ENCODE results near the gene MYO16.

Gene MYO16

DNA sequence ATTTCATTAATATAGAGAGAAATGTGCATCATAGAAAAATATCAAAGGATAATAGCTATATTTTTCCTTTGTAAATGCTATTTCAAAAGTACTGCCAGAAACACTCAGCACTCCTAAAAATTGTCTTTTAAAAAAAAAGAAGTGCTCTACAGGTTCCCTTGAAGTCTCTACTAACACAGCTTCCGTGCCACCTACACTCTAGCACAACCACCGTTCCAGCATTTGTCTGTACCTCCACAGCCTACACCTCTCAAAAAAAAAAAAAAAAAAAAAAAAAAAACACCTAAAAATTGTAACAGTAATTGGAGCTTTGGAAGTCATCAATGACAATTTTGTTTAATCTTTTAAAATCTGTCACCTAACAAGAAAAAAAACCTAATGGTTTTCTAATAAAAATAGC is 485.6 kb downstream of the MYO16 start:
- no peak for DNase-seq (ENCODE audit: low read depth in 2 of 2, low spot score in 1 of 2)

- no peak for DNase-seq (ENCODE audit: low read depth in 2 of 2, low spot score in 1 of 2)
These were observed 489.1 kb downstream of the MYO16 start for GRCh38 chr13:109118521-109118920.

DNA sequence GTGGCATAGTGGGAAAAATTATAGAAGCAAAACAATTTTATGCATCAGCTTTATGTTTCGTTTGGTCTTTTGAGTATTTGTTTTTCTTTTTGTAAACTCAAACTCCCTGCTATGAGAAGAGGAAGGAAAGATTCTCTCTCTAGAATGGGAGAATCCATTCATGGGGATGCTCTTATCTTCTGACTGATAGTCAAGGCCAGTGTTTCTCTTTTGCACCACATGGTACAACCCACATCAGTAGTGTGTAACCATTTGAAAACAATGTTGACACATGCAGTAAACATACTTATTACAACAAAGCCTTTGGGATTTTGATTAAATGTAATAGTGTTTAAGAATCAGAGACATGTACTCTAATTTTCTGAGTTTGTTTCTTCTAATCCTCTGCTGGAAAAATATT is 490.5 kb downstream of the MYO16 start:
- DNase-seq (ENCODE audit: low read depth in 2 of 2, low spot score in 1 of 2): no peak

GRCh38 chr13:109121826-109122225 is 492.4 kb downstream of the MYO16 start:
- DNase-seq (ENCODE audit: low read depth in 2 of 2, low spot score in 1 of 2): no peak

DNA sequence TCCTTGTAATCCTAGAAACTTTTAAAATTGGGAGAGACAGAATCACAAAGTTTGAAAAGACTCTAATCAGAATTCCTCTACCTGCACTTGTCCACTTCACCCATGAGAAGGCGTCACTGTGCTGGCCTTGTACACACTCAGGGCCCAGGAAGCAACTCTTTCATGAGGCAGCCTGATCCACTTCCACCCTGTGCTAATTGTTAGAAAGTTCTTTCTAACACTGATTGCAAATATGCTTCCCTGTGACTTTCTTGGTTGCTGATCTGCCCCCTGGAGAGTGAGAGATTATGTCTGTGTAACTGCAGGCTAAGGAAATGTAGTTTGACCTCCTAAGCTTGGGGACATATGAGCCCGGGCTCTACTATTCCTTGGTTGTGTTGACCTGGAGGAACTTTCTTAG is 494.6 kb downstream of the MYO16 start:
- DNase-seq (ENCODE audit: low read depth in 2 of 2, low spot score in 1 of 2): no peak

GRCh38 chr13:109126178-109126577 is 496.8 kb downstream of the MYO16 start:
- DNase-seq (ENCODE audit: low read depth in 2 of 2, low spot score in 1 of 2): no peak

DNA sequence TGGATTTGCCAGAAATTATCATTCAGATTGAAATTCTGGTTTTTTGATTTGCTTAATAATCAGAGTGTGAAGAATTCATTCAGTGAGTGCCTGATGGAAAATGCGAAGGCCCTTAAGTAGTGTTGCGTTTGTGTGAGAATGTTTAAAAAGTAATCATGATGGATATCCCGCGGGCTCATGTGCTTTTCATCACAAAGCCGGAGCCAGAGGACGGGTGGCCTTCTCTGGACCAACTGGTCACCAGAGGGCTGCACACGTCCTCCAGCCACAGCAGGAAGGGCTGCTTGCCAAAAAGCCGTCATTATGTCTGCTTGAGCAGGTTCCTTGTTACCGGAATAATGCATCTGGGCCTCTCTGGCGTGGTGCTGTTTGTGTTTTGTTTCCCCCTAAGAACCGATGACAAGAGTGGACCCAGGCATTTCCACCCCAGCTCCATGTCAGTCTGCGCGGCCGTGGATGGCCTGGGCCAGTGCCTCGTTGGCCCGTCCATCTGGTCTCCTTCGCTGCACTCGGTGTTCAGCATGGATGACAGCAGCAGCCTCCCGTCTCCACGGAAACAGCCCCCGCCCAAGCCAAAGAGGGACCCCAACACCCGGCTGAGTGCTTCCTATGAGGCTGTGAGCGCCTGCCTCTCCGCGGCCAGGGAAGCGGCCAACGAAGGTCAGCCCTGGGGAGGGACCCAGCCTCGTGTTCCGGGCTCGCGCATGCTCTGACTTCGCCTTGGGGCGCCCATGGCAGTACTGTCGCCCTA is 497.7 kb downstream of the MYO16 start:
- DNase-seq (ENCODE audit: low read depth in 2 of 2, low spot score in 1 of 2): no peak

GRCh38 chr13:109128121-109128520 is 498.7 kb downstream of the MYO16 start:
- no peak for DNase-seq (ENCODE audit: low read depth in 2 of 2, low spot score in 1 of 2)

GRCh38 chr13:109130093-109130835 is 500.9 kb downstream of the MYO16 start:
- DNase-seq (ENCODE audit: low read depth in 2 of 2, low spot score in 1 of 2): no peak

DNA sequence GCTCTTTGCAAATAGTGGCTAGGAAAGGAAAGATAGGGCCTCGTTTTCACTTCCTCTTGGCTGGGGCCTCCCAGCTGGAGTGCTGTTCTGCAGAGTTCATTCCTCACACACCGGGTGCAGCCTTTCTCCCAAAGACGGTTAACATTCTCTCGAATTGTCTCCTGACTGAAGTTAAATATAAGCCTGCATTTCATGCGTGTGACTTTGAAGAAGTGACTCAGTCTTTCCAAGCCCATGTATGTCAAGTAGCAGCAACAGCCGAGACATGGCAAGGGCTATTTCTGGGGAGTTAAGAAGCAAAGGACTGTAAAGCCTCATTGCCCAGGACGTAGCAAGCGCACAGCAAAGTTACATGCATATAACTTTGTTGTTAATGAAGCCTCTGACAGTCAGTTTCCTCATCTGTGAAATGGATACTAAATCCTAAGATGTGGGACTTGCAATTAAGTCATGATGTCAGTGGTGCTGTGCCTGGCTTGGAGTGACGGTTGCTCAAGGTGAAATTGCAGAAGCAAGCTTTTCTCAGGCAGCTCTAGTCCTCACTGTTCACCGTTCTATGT is 502.4 kb downstream of the MYO16 start:
- DNase-seq (ENCODE audit: low read depth in 2 of 2, low spot score in 1 of 2): no peak

DNA sequence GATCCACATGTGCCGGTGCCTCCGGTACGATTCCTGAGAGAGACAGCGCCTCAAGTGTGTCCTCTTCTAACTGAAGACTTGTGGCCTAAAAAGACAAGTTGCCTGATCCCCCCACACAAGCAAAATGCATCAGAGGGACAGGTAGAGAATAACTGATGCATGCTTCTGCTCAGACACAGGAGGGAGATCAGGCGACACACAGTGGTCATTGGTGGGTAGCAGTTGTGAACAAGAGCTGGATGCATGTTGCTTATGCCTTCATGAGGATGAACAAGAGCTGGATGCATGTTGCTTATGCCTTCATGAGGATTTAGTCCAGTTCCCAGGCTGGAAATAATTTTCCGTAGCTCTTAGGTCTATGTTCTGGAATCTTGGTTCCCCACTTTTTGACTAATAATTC is 505.6 kb downstream of the MYO16 start:
- no peak for DNase-seq (ENCODE audit: low read depth in 2 of 2, low spot score in 1 of 2)

GRCh38 chr13:109136873-109137272 is 507.5 kb downstream of the MYO16 start:
- no peak for DNase-seq (ENCODE audit: low read depth in 2 of 2, low spot score in 1 of 2)

DNA sequence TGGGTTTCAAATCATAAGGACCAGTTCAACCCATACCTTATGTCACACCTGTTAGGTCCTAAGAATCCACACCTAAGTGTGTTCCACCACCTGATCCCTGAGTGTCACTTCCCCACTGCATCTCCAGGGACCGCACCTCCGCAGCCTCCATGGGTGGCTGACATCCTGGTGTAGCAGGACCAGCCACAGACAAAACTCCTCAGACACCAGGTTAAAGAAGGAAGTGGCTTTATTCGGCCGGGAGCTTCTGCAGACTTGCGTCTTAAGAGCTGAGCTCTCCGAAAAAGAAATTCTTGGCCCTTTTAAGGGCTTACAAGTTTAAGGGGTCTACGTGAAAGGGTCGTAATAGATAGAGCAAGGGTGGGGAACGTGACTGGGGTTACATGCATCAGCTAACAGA is 509.9 kb downstream of the MYO16 start:
- no peak for DNase-seq (ENCODE audit: low read depth in 2 of 2, low spot score in 1 of 2)

GRCh38 chr13:109140054-109140453 is 510.6 kb downstream of the MYO16 start:
- DNase-seq (ENCODE audit: low read depth in 2 of 2, low spot score in 1 of 2): no peak

DNA sequence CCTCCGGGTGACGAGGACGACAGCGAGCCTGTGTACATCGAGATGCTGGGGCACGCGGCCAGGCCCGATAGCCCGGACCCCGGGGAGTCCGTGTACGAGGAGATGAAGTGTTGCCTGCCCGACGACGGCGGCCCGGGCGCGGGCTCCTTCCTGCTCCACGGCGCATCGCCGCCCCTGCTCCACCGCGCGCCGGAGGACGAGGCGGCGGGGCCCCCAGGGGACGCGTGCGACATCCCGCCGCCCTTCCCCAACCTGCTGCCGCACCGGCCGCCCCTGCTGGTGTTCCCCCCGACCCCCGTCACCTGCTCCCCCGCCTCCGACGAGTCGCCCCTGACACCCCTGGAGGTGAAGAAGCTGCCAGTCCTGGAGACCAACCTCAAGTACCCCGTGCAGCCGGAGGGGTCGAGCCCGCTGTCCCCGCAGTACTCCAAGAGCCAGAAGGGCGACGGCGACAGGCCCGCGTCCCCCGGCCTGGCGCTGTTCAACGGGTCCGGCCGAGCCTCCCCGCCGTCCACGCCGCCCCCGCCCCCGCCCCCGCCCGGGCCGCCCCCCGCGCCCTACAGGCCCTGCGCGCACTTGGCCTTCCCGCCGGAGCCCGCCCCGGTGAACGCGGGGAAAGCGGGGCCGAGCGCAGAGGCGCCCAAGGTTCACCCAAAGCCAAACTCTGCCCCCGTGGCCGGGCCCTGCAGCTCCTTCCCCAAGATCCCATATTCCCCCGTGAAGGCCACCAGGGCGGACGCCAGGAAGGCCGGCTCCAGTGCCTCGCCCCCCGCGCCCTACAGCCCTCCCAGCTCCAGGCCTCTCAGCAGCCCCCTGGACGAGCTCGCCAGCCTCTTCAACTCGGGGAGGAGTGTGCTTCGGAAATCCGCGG is 511.3 kb downstream of the MYO16 start:
- DNase-seq (ENCODE audit: low read depth in 2 of 2, low spot score in 1 of 2): no peak

GRCh38 chr13:109141706-109142105 is 512.3 kb downstream of the MYO16 start:
- no peak for DNase-seq (ENCODE audit: low read depth in 2 of 2, low spot score in 1 of 2)

GRCh38 chr13:109144693-109145437 is 515.5 kb downstream of the MYO16 start:
- DNase-seq (ENCODE audit: low read depth in 2 of 2, low spot score in 1 of 2): no peak

- no peak for DNase-seq (ENCODE audit: low read depth in 2 of 2, low spot score in 1 of 2)
These were observed 516.2 kb downstream of the MYO16 start for GRCh38 chr13:109145631-109146030.

GRCh38 chr13:109146393-109146792 is 517.0 kb downstream of the MYO16 start:
- DNase-seq (ENCODE audit: low read depth in 2 of 2, low spot score in 1 of 2): no peak

DNA sequence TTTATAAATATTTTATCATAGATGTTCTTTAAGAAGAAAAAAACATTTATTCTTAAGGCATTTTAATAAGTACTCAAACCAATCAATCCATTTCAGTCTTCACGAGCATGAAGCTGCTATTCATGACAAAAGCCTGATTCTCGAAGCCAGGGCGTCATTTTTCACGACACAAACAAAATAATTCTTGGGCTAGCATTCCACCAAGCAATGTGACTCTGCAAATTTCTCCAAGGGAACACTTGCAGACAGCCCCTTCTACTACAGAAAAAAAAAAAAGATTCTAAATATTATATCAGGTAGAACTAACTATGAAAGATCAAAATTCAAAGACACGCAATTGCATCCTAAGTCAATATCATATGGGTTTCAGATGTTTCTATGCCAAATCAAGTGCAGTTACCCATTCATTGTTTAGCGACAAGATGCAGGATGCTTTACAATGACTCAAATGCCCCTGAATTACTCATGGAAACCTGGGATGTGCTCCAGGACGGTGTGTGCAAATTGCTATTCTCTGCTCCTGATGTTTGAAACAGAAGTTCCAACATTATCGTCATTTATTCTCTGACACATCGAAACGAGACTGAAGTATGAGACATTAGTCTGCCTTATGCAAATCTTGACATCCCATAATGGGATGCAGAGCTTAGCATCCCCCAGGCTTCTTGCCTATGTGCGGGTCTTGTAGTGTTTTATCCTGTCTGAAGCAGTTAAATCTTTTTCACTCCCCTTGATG is 517.7 kb downstream of the MYO16 start:
- DNase-seq (ENCODE audit: low read depth in 2 of 2, low spot score in 1 of 2): no peak

All from stimulated activated CD8-positive, alpha-beta memory T cell treated with anti-CD3 and anti-CD28 coated beads, Interleukin-4, amount 100 ng/mL, for 1 hour (primary cell).